ENCODE data around the gene TSHZ2. TPM values are rescaled to one million over a fixed set of nuclear protein-coding genes. Genes with fewer than 3 reads are reported as not detected.

The TSHZ2 gene
- total and polyA plus RNA-seq, 2 donors, result 6.5 to 35.0 TPM

GRCh38 chr20:53245574-53245973, 273.4 kb downstream of the TSHZ2 start:
- H3K27ac ChIP-seq (ENCODE audit: low read depth), result no peak overlapping the region
- WGBS, result 97% methylated on average over 1 of the region's 1 CpG
- no peaks in the 10 kb centered on the region for H3K36me3 ChIP-seq (ENCODE audit: insufficient read depth)
- DNase-seq (ENCODE audit: extremely low spot score), result no peak
- no peak overlapping the region for H3K4me3 ChIP-seq (ENCODE audit: low read depth, low read length)
- no peaks in the 10 kb centered on the region for H3K4me1 ChIP-seq (ENCODE audit: insufficient read depth)

GRCh38 chr20:53247468-53248103, 275.4 kb downstream of the TSHZ2 start:
- Histone ChIP-seq H3K4me3 (ENCODE audit: low read depth, low read length) (no peak overlapping the region), H3K36me3 (ENCODE audit: insufficient read depth) (no peaks in the 10 kb centered on the region), H3K27ac (ENCODE audit: low read depth) (no peak overlapping the region), H3K4me1 (ENCODE audit: insufficient read depth) (no peaks in the 10 kb centered on the region)
- WGBS, result 94% methylated on average over 9 of the region's 9 CpGs
- no peak for DNase-seq (ENCODE audit: extremely low spot score)

- Histone ChIP-seq H3K4me1 (ENCODE audit: insufficient read depth) (no peaks in the 10 kb centered on the region), H3K36me3 (ENCODE audit: insufficient read depth) (no peaks in the 10 kb centered on the region), H3K4me3 (ENCODE audit: low read depth, low read length) (no peak overlapping the region), H3K27ac (ENCODE audit: low read depth) (no peak overlapping the region)
- 78% methylated on average over 4 of the region's 4 CpGs for WGBS
- DNase-seq (ENCODE audit: extremely low spot score), result no peak
These were observed 278.3 kb downstream of the TSHZ2 start for GRCh38 chr20:53250456-53250855.

- H3K36me3 ChIP-seq (ENCODE audit: insufficient read depth), result no peaks in the 10 kb centered on the region
- no peak overlapping the region for H3K4me3 ChIP-seq (ENCODE audit: low read depth, low read length)
- WGBS, result 66% methylated on average over 5 of the region's 5 CpGs
- DNase-seq (ENCODE audit: extremely low spot score), result no peak
- H3K27ac ChIP-seq (ENCODE audit: low read depth), result no peak overlapping the region
- no peaks in the 10 kb centered on the region for H3K4me1 ChIP-seq (ENCODE audit: insufficient read depth)
These were observed 279.8 kb downstream of the TSHZ2 start for GRCh38 chr20:53252002-53252401.

- Histone ChIP-seq H3K4me1 (ENCODE audit: insufficient read depth) (no peaks in the 10 kb centered on the region), H3K36me3 (ENCODE audit: insufficient read depth) (no peaks in the 10 kb centered on the region), H3K27ac (ENCODE audit: low read depth) (no peak overlapping the region), H3K4me3 (ENCODE audit: low read depth, low read length) (no peak overlapping the region)
- no peak for DNase-seq (ENCODE audit: extremely low spot score)
- 97% methylated on average over 18 of the region's 18 CpGs for WGBS
These were observed 281.5 kb downstream of the TSHZ2 start for GRCh38 chr20:53253668-53254067.

GRCh38 chr20:53255102-53255710, 283.0 kb downstream of the TSHZ2 start:
- DNase-seq (ENCODE audit: extremely low spot score), result no peak
- Histone ChIP-seq H3K36me3 (ENCODE audit: insufficient read depth) (no peaks in the 10 kb centered on the region), H3K4me1 (ENCODE audit: insufficient read depth) (no peaks in the 10 kb centered on the region), H3K4me3 (ENCODE audit: low read depth, low read length) (no peak overlapping the region), H3K27ac (ENCODE audit: low read depth) (no peak overlapping the region)
- WGBS, result 95% methylated on average over 18 of the region's 18 CpGs

- DNase-seq (ENCODE audit: extremely low spot score), result no peak
- 86% methylated on average over 6 of the region's 6 CpGs for WGBS
- no peaks in the 10 kb centered on the region for H3K4me1 ChIP-seq (ENCODE audit: insufficient read depth)
- no peaks in the 10 kb centered on the region for H3K36me3 ChIP-seq (ENCODE audit: insufficient read depth)
- no peak overlapping the region for H3K4me3 ChIP-seq (ENCODE audit: low read depth, low read length)
- H3K27ac ChIP-seq (ENCODE audit: low read depth), result no peak overlapping the region
These were observed 286.6 kb downstream of the TSHZ2 start for GRCh38 chr20:53258741-53259140.

- Histone ChIP-seq H3K36me3 (ENCODE audit: insufficient read depth) (no peaks in the 10 kb centered on the region), H3K4me3 (ENCODE audit: low read depth, low read length) (no peak overlapping the region), H3K4me1 (ENCODE audit: insufficient read depth) (no peaks in the 10 kb centered on the region), H3K27ac (ENCODE audit: low read depth) (no peak overlapping the region)
- WGBS, result 81% methylated on average over 3 of the region's 3 CpGs
- DNase-seq (ENCODE audit: extremely low spot score), result no peak
These were observed 288.0 kb downstream of the TSHZ2 start for GRCh38 chr20:53260168-53260567.

GRCh38 chr20:53260591-53260990, 288.4 kb downstream of the TSHZ2 start:
- Histone ChIP-seq H3K27ac (ENCODE audit: low read depth) (no peak overlapping the region), H3K36me3 (ENCODE audit: insufficient read depth) (no peaks in the 10 kb centered on the region), H3K4me3 (ENCODE audit: low read depth, low read length) (no peak overlapping the region), H3K4me1 (ENCODE audit: insufficient read depth) (no peaks in the 10 kb centered on the region)
- DNase-seq (ENCODE audit: extremely low spot score), result no peak
- WGBS, result 91% methylated on average over 2 of the region's 2 CpGs

GRCh38 chr20:53262365-53262764, 290.2 kb downstream of the TSHZ2 start:
- no peak overlapping the region for H3K4me3 ChIP-seq (ENCODE audit: low read depth, low read length)
- no peak for DNase-seq (ENCODE audit: extremely low spot score)
- WGBS, result 38% methylated on average over 7 of the region's 7 CpGs
- H3K4me1 ChIP-seq (ENCODE audit: insufficient read depth), result no peaks in the 10 kb centered on the region
- H3K27ac ChIP-seq (ENCODE audit: low read depth), result no peak overlapping the region
- H3K36me3 ChIP-seq (ENCODE audit: insufficient read depth), result no peaks in the 10 kb centered on the region

- no peak overlapping the region for H3K27ac ChIP-seq (ENCODE audit: low read depth)
- H3K4me3 ChIP-seq (ENCODE audit: low read depth, low read length), result no peak overlapping the region
- DNase-seq (ENCODE audit: extremely low spot score), result no peak
- no peaks in the 10 kb centered on the region for H3K4me1 ChIP-seq (ENCODE audit: insufficient read depth)
- H3K36me3 ChIP-seq (ENCODE audit: insufficient read depth), result no peaks in the 10 kb centered on the region
- 91% methylated on average over 8 of the region's 8 CpGs for WGBS
These were observed 291.6 kb downstream of the TSHZ2 start for GRCh38 chr20:53263554-53264438.

GRCh38 chr20:53264604-53265003, 292.4 kb downstream of the TSHZ2 start:
- Histone ChIP-seq H3K36me3 (ENCODE audit: insufficient read depth) (no peaks in the 10 kb centered on the region), H3K4me3 (ENCODE audit: low read depth, low read length) (no peak overlapping the region), H3K27ac (ENCODE audit: low read depth) (no peak overlapping the region), H3K4me1 (ENCODE audit: insufficient read depth) (no peaks in the 10 kb centered on the region)
- DNase-seq (ENCODE audit: extremely low spot score), result no peak
- WGBS, result 94% methylated on average over 3 of the region's 3 CpGs

- Histone ChIP-seq H3K36me3 (ENCODE audit: insufficient read depth) (no peaks in the 10 kb centered on the region), H3K4me3 (ENCODE audit: low read depth, low read length) (no peak overlapping the region), H3K4me1 (ENCODE audit: insufficient read depth) (no peaks in the 10 kb centered on the region), H3K27ac (ENCODE audit: low read depth) (no peak overlapping the region)
- 85% methylated on average over 8 of the region's 8 CpGs for WGBS
- no peak for DNase-seq (ENCODE audit: extremely low spot score)
These were observed 293.2 kb downstream of the TSHZ2 start for GRCh38 chr20:53265304-53265875.
